A549 (cell line): ENCODE data around the gene ZNF423. TPM values are rescaled to one million over a fixed set of nuclear protein-coding genes. Genes with fewer than 3 reads are reported as not detected.
A peak's percentile ranks its signal among the peaks of the same experiment; 100 is the strongest.

ENCODE experiments used
- ATAC-seq, 2 experiments: fragments of 200-7000 bp in 1 of 2; fragments of >200 bp in 1 of 2; cut with Nextera tagmentation in 1 of 2; cut with Tn5 transposase in 1 of 2; 3 replicates each; pipeline versions ENCODE4 v1.8.0 to v1.9.1; 2018 to 2020; ENCODE audit warnings: mild to moderate bottlenecking in 1 of 2, moderate library complexity in 1 of 2
- CTCF ChIA-PET: fragments of 300-600 bp; sonication (Branson Sonifier 250); formaldehyde crosslinking; extraction: SDS; loops from one replicate; lab custom pipeline; 2021; ENCODE audit warnings: antibody characterized with exemption, inconsistent platforms; lab: Yijun Ruan, JAX
- POLR2A ChIA-PET: fragments of 350-600 bp; formaldehyde crosslinking; extraction: SDS; loops from one replicate; lab custom pipeline; 2021; ENCODE audit warnings: antibody characterized with exemption, inconsistent platforms; lab: Yijun Ruan, JAX
- DNase-seq, 2 experiments: peaks; one replicate each; pipeline versions ENCODE4 v3.0.0 to v3.0.0-alpha.2; 2011 to 2016; ENCODE audit warnings: low read depth in 1 of 2, low spot score in 1 of 2
- FAIRE-seq: peaks from 2 replicates; lab custom pipeline; 2011; peaks lifted over from hg19 to GRCh38; lab: Jason Lieb, UNC
- H3K27ac ChIP-seq, 2 experiments: fragments of >200 bp; sonication (Bioruptor Twin); formaldehyde crosslinking; 3 replicates each; pipeline ENCODE4 v1.5.1; 2016 to 2017
- H3K4me1 ChIP-seq: fragments of >200 bp; sonication (Bioruptor Twin); formaldehyde crosslinking; 3 replicates; pipeline ENCODE4 v1.6.1; 2016
- H3K4me2 ChIP-seq: fragments of >200 bp; sonication (Bioruptor Twin); formaldehyde crosslinking; 3 replicates; pipeline ENCODE4 v1.6.1; 2016
- H3K4me3 ChIP-seq: fragments of >200 bp; sonication (Bioruptor Twin); formaldehyde crosslinking; 3 replicates; pipeline ENCODE4 v1.5.1; 2016
- H3K9me3 ChIP-seq: fragments of >200 bp; sonication (Bioruptor Twin); formaldehyde crosslinking; 3 replicates; pipeline ENCODE4 v1.6.1; 2016
- ATOH8 ChIP-seq: fragments of 250-450 bp; sonication (Bioruptor Pico); IDR thresholded peaks from 2 replicates; pipeline ENCODE4 v1.5.0; 2020; ENCODE audit warnings: low read depth, mild to moderate bottlenecking, moderate library complexity
- BHLHE40 ChIP-seq: IDR thresholded peaks from 2 replicates; pipeline ENCODE4 v1.6.1; 2012; ENCODE audit warnings: low read depth, low read length, inconsistent platforms
- CBX2 ChIP-seq: fragments of 200-600 bp; sonication (generic); IDR thresholded peaks from 2 replicates; pipeline ENCODE4 v1.6.1; 2016; ENCODE audit warnings: low read depth, mild to moderate bottlenecking, borderline replicate concordance
- CEBPB ChIP-seq, 2 experiments: fragments of >200 bp in 1 of 2; sonication (Bioruptor Twin) in 1 of 2; formaldehyde crosslinking in 1 of 2; IDR thresholded peaks; 2 replicates each; pipeline ENCODE4 v1.6.1; 2012 to 2016
- E2F6 ChIP-seq: IDR thresholded peaks from 2 replicates; pipeline ENCODE4 v1.6.1; 2012; ENCODE audit warnings: low read depth, borderline replicate concordance
- EHMT2 ChIP-seq: fragments of 200-600 bp; sonication (generic); IDR thresholded peaks from 2 replicates; pipeline ENCODE4 v1.6.1; 2016; ENCODE audit warnings: antibody characterized with exemption, low read depth, mild to moderate bottlenecking, moderate library complexity
- EP300 ChIP-seq, 2 experiments: fragments of >200 bp; sonication (Bioruptor Twin); formaldehyde crosslinking; IDR thresholded peaks; 2 replicates in 1 of 2; 3 replicates in 1 of 2; pipeline ENCODE4 v1.6.1; 2016 to 2017
- FOSB ChIP-seq: fragments of 250-450 bp; sonication (Bioruptor Pico); IDR thresholded peaks from 2 replicates; pipeline ENCODE4 v1.5.0; 2020; ENCODE audit warnings: mild to moderate bottlenecking, moderate library complexity
- FOSL2 ChIP-seq, 2 experiments: fragments of 450-650 bp in 1 of 2; fragments of >200 bp in 1 of 2; sonication (Bioruptor Twin) in 1 of 2; formaldehyde crosslinking; IDR thresholded peaks; 2 replicates each; pipeline versions ENCODE4 v1.5.0 to v1.6.1; 2016 to 2020; ENCODE audit warnings: mild to moderate bottlenecking in 1 of 2, moderate library complexity in 1 of 2
- GATA3 ChIP-seq: IDR thresholded peaks from 2 replicates; pipeline ENCODE4 v1.6.1; 2012; ENCODE audit warnings: borderline replicate concordance
- HEYL ChIP-seq: fragments of 250-450 bp; sonication (Bioruptor Pico); IDR thresholded peaks from 2 replicates; pipeline ENCODE4 v1.8.0; 2021; ENCODE audit warnings: mild to moderate bottlenecking, moderate library complexity
- HOXA7 ChIP-seq: fragments of 250-450 bp; sonication (Bioruptor Pico); IDR thresholded peaks from 2 replicates; pipeline ENCODE4 v1.5.0; 2020; ENCODE audit warnings: mild to moderate bottlenecking, moderate library complexity
- HOXB5 ChIP-seq: fragments of 250-450 bp; sonication (Bioruptor Pico); IDR thresholded peaks from 2 replicates; pipeline ENCODE4 v1.5.0; 2020; ENCODE audit warnings: mild to moderate bottlenecking, moderate library complexity
- JUN ChIP-seq, 2 experiments: fragments of >200 bp; sonication (Bioruptor Twin); formaldehyde crosslinking; IDR thresholded peaks; 2 replicates in 1 of 2; 3 replicates in 1 of 2; pipeline ENCODE4 v1.6.1; 2016 to 2017
- PBX3 ChIP-seq: IDR thresholded peaks from 2 replicates; pipeline ENCODE4 v1.6.1; 2012
- PHF8 ChIP-seq: fragments of 200-600 bp; sonication (generic); IDR thresholded peaks from 2 replicates; pipeline ENCODE4 v1.6.1; 2016; ENCODE audit warnings: low read depth, mild to moderate bottlenecking, antibody characterized with exemption, moderate library complexity, borderline replicate concordance
- REST ChIP-seq: fragments of 200-600 bp; sonication (generic); IDR thresholded peaks from 2 replicates; pipeline ENCODE4 v1.6.1; 2016; ENCODE audit warnings: antibody characterized with exemption, mild to moderate bottlenecking, moderate library complexity
- RNF2 ChIP-seq: fragments of 200-600 bp; sonication (generic); IDR thresholded peaks from 2 replicates; pipeline ENCODE4 v1.6.1; 2016; ENCODE audit warnings: low read depth, mild to moderate bottlenecking, antibody characterized with exemption, moderate library complexity, borderline replicate concordance
- SREBF2 ChIP-seq: fragments of 450-650 bp; IDR thresholded peaks from 2 replicates; pipeline ENCODE4 v1.6.1; 2014; ENCODE audit warnings: mild to moderate bottlenecking, moderate library complexity
- ZC3H11A ChIP-seq: fragments of 450-650 bp; IDR thresholded peaks from 2 replicates; pipeline ENCODE4 v1.6.1; 2014; ENCODE audit warnings: antibody characterized with exemption, mild to moderate bottlenecking
- ZNF302 ChIP-seq: fragments of 250-450 bp; sonication (Bioruptor Pico); IDR thresholded peaks from 2 replicates; pipeline ENCODE4 v1.9.0; 2021; ENCODE audit warnings: inconsistent platforms, mild to moderate bottlenecking, moderate library complexity
- WGBS: methylation state at CpG from one replicate; pipeline ENCODE4 v1.1.6; 2017; ENCODE audit errors: missing lambda C conversion rate; 5-methylcytosine and 5-hydroxymethylcytosine counted together
- polyA plus RNA-seq, 4 experiments: library from polyadenylated mRNA; depleted of rRNA in 3 of 4; stranded (reverse); fragments of >200 nt; fragmentation: RNase III in 1 of 4; extraction: RNeasy Plus Mini Kit Qiagen cat#74134 plus additional on column Dnase treatment in 1 of 4; gene quantifications; 2 replicates in 3 of 4; 3 replicates in 1 of 4; pipeline ENCODE4 v1.2.3, GENCODE V29; 2011 to 2017

The ZNF423 gene
- polyA plus RNA-seq, 2 of the 4 experiments (the other 2 are of a cell fraction) = 0.04 to 0.10 TPM

GRCh38 chr16:49725651-49726050 is 130.3 kb downstream of the ZNF423 start:
- no peaks in the 10 kb centered on the region for H3K4me1 ChIP-seq
- FAIRE-seq = no peak
- WGBS = 22% methylated on average over 8 of the region's 8 CpGs
- CTCF ChIA-PET = no interaction called here
- H3K4me3 ChIP-seq = no peak overlapping the region
- no peak overlapping the region for H3K4me2 ChIP-seq
- DNase-seq = no peak
- 0 out of 6 replicates have a peak, but pooled peaks of 1 of the 2 experiments have one; percentile 30 for ATAC-seq
- no peak for TF ChIP-seq GATA3
- TF ChIP-seq HOXA7 (CRISPR knock-in tag) = no peak
- no peak for TF ChIP-seq ZC3H11A
- no peak for TF ChIP-seq SREBF2
- no peak for TF ChIP-seq PHF8
- POLR2A ChIA-PET = no interaction called here
- H3K27ac ChIP-seq = no peak overlapping the region
- peaks cover 8% of the 10 kb centered on the region for H3K9me3 ChIP-seq

- DNase-seq (no peak), ATAC-seq (no peak), FAIRE-seq (no peak)
- Histone ChIP-seq H3K27ac (no peak overlapping the region), H3K4me3 (no peak overlapping the region), H3K4me2 (no peak overlapping the region), H3K9me3 (peaks cover 4% of the 10 kb centered on the region), H3K4me1 (no peaks in the 10 kb centered on the region)
- WGBS = 46% methylated on average over 5 of the region's 5 CpGs
- ChIA-PET POLR2A (no interaction called here), CTCF (no interaction called here)
- TF ChIP-seq HOXB5 (CRISPR knock-in tag) (no peak), JUN (IDR thresholded peaks at IDR 0.05) (no peak), FOSL2 (IDR thresholded peaks at IDR 0.05) (no peak), FOSL2 (CRISPR knock-in tag; IDR thresholded peaks at IDR 0.05) (no peak), E2F6 (no peak), RNF2 (no peak)
Observed at GRCh38 chr16:49724774-49725173, 131.1 kb downstream of the ZNF423 start.

- ATAC-seq = no peak
- DNase-seq = no peak
- WGBS = 9% methylated on average over 1 of the region's 1 CpG
- no peak overlapping the region for H3K4me2 ChIP-seq
- TF ChIP-seq BHLHE40 (no peak), HEYL (CRISPR knock-in tag) (no peak), EHMT2 (no peak), ATOH8 (CRISPR knock-in tag) (no peak), SREBF2 (no peak), FOSL2 (IDR thresholded peaks at IDR 0.05) (no peak), FOSL2 (CRISPR knock-in tag; IDR thresholded peaks at IDR 0.05) (no peak)
- ChIA-PET POLR2A (no interaction called here), CTCF (no interaction called here)
- FAIRE-seq = no peak
- H3K4me3 ChIP-seq = no peak overlapping the region
- no peak overlapping the region for H3K27ac ChIP-seq
- no peaks in the 10 kb centered on the region for H3K9me3 ChIP-seq
- no peaks in the 10 kb centered on the region for H3K4me1 ChIP-seq
Observed at GRCh38 chr16:49723310-49723709, 132.6 kb downstream of the ZNF423 start.

- ATAC-seq (no peak), FAIRE-seq (no peak), DNase-seq (no peak)
- H3K4me1 ChIP-seq = no peaks in the 10 kb centered on the region
- H3K4me2 ChIP-seq = no peak overlapping the region
- 3% methylated on average over 3 of the region's 3 CpGs for WGBS
- no peak overlapping the region for H3K4me3 ChIP-seq
- TF ChIP-seq ZNF302 (CRISPR knock-in tag) (no peak), PBX3 (no peak), EP300 (IDR thresholded peaks at IDR 0.05) (no peak), FOSB (CRISPR knock-in tag) (no peak), PHF8 (no peak), HEYL (CRISPR knock-in tag) (no peak), REST (no peak), CBX2 (no peak), CEBPB (IDR thresholded peaks at IDR 0.05) (no peak)
- no peak overlapping the region for H3K27ac ChIP-seq
- ChIA-PET CTCF (no interaction called here), POLR2A (no interaction called here)
- no peaks in the 10 kb centered on the region for H3K9me3 ChIP-seq
Observed at GRCh38 chr16:49720225-49720624, 135.7 kb downstream of the ZNF423 start.
